HCT116 (cell line): ENCODE measurements around the gene PRELID1. TPM values are rescaled to one million over a fixed set of nuclear protein-coding genes. Genes with fewer than 3 reads are reported as not detected.

Experiments
- ATAC-seq: fragments of 200-7000 bp; cut with Tn5 transposase; 2 replicates; pipeline ENCODE4 v1.9.1; 2020; ENCODE audit warnings: mild to moderate bottlenecking, moderate library complexity
- BruUV-seq: library from RNA; stranded (reverse); fragments of 400-500 nt; replicated peaks from 2 replicates; lab custom pipeline; 2021; lab: Mats Ljungman, UMichigan
- CTCF ChIA-PET: fragments of 300-600 bp; sonication (Branson Sonifier 250); formaldehyde crosslinking; loops from one replicate; lab custom pipeline; 2021; ENCODE audit warnings: antibody characterized with exemption; lab: Charles Lee
- POLR2A ChIA-PET: fragments of 300-600, 350-600 bp; sonication (Branson Sonifier 250); formaldehyde crosslinking; loops from one replicate; lab custom pipeline; 2021; ENCODE audit warnings: antibody characterized with exemption; lab: Charles Lee
- RAD21 ChIA-PET, 2 experiments: fragments of 300-600 bp; sonication (Branson Sonifier 250); formaldehyde crosslinking; loops; one replicate each; lab custom pipeline; 2023; ENCODE audit warnings: low total read pairs in 2 of 2; ENCODE audit not compliant: uncharacterized antibody in 2 of 2, unreplicated experiment in 2 of 2, low non-redundant PET in 1 of 2; lab: Charles Lee
- DNase-seq: peaks from one replicate; pipeline ENCODE4 v3.0.0-alpha.2; 2010; ENCODE audit warnings: low read depth, low spot score
- H2AFZ ChIP-seq: fragments of 200-600 bp; shearing (Covaris generic), sonication (generic); 2 replicates; pipeline ENCODE4 v1.6.1; 2017; ENCODE audit warnings: low read depth, mixed run types, mixed read lengths, antibody characterized with exemption, low read length; ENCODE audit not compliant: poor library complexity, severe bottlenecking
- H3K27ac ChIP-seq: 2 replicates; pipeline ENCODE4 v1.5.1; 2012; ENCODE audit warnings: low read depth, low read length
- H3K27me3 ChIP-seq: fragments of 200-600 bp; sonication (generic); 2 replicates; pipeline ENCODE4 v1.6.1; 2016; ENCODE audit warnings: mixed run types, low read length, mixed read lengths; ENCODE audit not compliant: insufficient read depth
- H3K36me3 ChIP-seq, 2 experiments: fragments of 200-500 bp in 1 of 2; fragments of 200-600 bp in 1 of 2; sonication (Bioruptor generic) in 1 of 2; sonication (generic) in 1 of 2; 2 replicates each; pipeline versions ENCODE4 v1.5.1 to v1.6.1; 2014 to 2016; ENCODE audit warnings: low read length in 2 of 2, inconsistent platforms in 1 of 2, mixed read lengths in 1 of 2, mixed run types in 1 of 2; ENCODE audit not compliant: insufficient read depth in 2 of 2, control insufficient read depth in 1 of 2
- H3K4me1 ChIP-seq, 2 experiments: fragments of 200-600 bp in 1 of 2; sonication (generic) in 1 of 2; 2 replicates each; pipeline versions ENCODE4 v1.5.1 to v1.6.1; 2012 to 2017; ENCODE audit warnings: low read length in 2 of 2, inconsistent platforms in 1 of 2, mild to moderate bottlenecking in 1 of 2, mixed read lengths in 1 of 2, mixed run types in 1 of 2, moderate library complexity in 1 of 2; ENCODE audit not compliant: insufficient read depth in 2 of 2, control insufficient read depth in 1 of 2
- H3K4me2 ChIP-seq: fragments of 200-600 bp; sonication (generic); 2 replicates; pipeline ENCODE4 v1.6.1; 2017; ENCODE audit warnings: mixed run types, low read length, mixed read lengths
- H3K4me3 ChIP-seq, 2 experiments: fragments of 200-600 bp in 1 of 2; sonication (generic) in 1 of 2; replicated peaks in 1 of 2; 2 replicates each; pipeline ENCODE4 v1.5.1; 2011 to 2016; ENCODE audit warnings: low read length in 2 of 2, control low read depth in 1 of 2, low read depth in 1 of 2, mild to moderate bottlenecking in 1 of 2, mixed read lengths in 1 of 2, mixed run types in 1 of 2
- H3K79me2 ChIP-seq: fragments of 200-600 bp; sonication (generic); 2 replicates; pipeline ENCODE4 v1.6.1; 2017; ENCODE audit warnings: mild to moderate bottlenecking, mixed run types, low read length, moderate library complexity, mixed read lengths; ENCODE audit not compliant: insufficient read depth
- H3K9ac ChIP-seq: fragments of 200-600 bp; sonication (generic); 2 replicates; pipeline ENCODE4 v1.6.1; 2016; ENCODE audit warnings: low read length, mixed read lengths
- H3K9me2 ChIP-seq: fragments of 200-600 bp; sonication (generic), shearing (Covaris generic); 2 replicates; pipeline ENCODE4 v1.6.1; 2017; ENCODE audit warnings: mixed run types, mild to moderate bottlenecking, moderate library complexity; ENCODE audit not compliant: insufficient read depth
- H3K9me3 ChIP-seq, 2 experiments: fragments of 200-500 bp in 1 of 2; fragments of 200-600 bp in 1 of 2; sonication (Bioruptor generic) in 1 of 2; sonication (generic) in 1 of 2; 2 replicates each; pipeline ENCODE4 v1.6.1; 2014 to 2017; ENCODE audit warnings: low read length in 2 of 2, mixed read lengths in 2 of 2, inconsistent platforms in 1 of 2, low read depth in 1 of 2, mild to moderate bottlenecking in 1 of 2, mixed run types in 1 of 2, moderate library complexity in 1 of 2; ENCODE audit not compliant: control insufficient read depth in 1 of 2, insufficient read depth in 1 of 2
- H4K20me1 ChIP-seq: fragments of 200-600 bp; sonication (generic), shearing (Covaris generic); 2 replicates; pipeline ENCODE4 v1.6.1; 2017; ENCODE audit warnings: mixed run types, mild to moderate bottlenecking, moderate library complexity; ENCODE audit not compliant: insufficient read depth
- CEBPB ChIP-seq: IDR thresholded peaks from 2 replicates; pipeline ENCODE4 v1.6.1; 2012; ENCODE audit warnings: low read depth
- POLR2A ChIP-seq: IDR thresholded peaks from 2 replicates; pipeline ENCODE4 v1.7.0; 2011; ENCODE audit warnings: borderline replicate concordance; ENCODE audit not compliant: insufficient read depth, insufficient read length; ENCODE audit errors: extremely low read depth
- REST ChIP-seq: IDR thresholded peaks from 2 replicates; pipeline ENCODE4 v1.6.1; 2012; ENCODE audit warnings: low read depth
- SIN3A ChIP-seq: IDR thresholded peaks from 2 replicates; pipeline ENCODE4 v1.6.1; 2012; ENCODE audit warnings: low read depth
- SP1 ChIP-seq: IDR thresholded peaks from 2 replicates; pipeline ENCODE4 v1.6.1; 2012; ENCODE audit warnings: low read depth
- YY1 ChIP-seq: IDR thresholded peaks from 2 replicates; pipeline ENCODE4 v1.6.1; 2011; ENCODE audit warnings: low read length, low read depth, moderate library complexity, mild to moderate bottlenecking; ENCODE audit not compliant: insufficient replicate concordance; ENCODE audit errors: extremely low read depth
- ZFX ChIP-seq: fragments of 450-650 bp; IDR thresholded peaks from 2 replicates; pipeline ENCODE4 v1.6.1; 2017
- ZNF274 ChIP-seq: fragments of 200-500 bp; sonication (Bioruptor generic); IDR thresholded peaks from 2 replicates; pipeline ENCODE4 v1.6.1; 2014; ENCODE audit warnings: mild to moderate bottlenecking, low read depth, low read length, inconsistent platforms
- intact Hi-C: fragments of 100-400 bp; cut with micrococcal nuclease; formaldehyde crosslinking; loops from 2 replicates; pipeline ENCODE4 v1.10.0; 2022
- total RNA-seq: library from RNA; stranded (reverse); gene quantifications from one replicate; pipeline ENCODE4 v1.2.1, GENCODE V29; 2021; ENCODE audit not compliant: unreplicated experiment

The PRELID1 gene
- total RNA-seq, 1 experiment from 2014 or later, result 223 TPM

- Histone ChIP-seq H3K9me3 (no peaks in the 10 kb centered on the region), H3K79me2 (peaks cover 28% of the 10 kb centered on the region), H3K9ac (no peak overlapping the region), H3K9me2 (no peaks in the 10 kb centered on the region)
- RAD21 ChIA-PET, result interaction anchor here in 1 of 2 experiments (0.6 kb wide), 1 partner anchor 148 kb away, joined by 3 read pairs; no protein-coding TSS in a partner anchor
- CTCF ChIA-PET, result interaction anchor here (0.7 kb wide), 1 partner anchor 184 kb away, joined by 3 read pairs; no protein-coding TSS in a partner anchor
- intact Hi-C loops, result loop anchor here (10.0 kb wide), 1 partner anchor 653 kb away; no protein-coding TSS in a partner anchor
- TF ChIP-seq YY1 (no peak), ZFX (no peak), POLR2A (no peak), SIN3A (no peak), SP1 (no peak), ZNF274 (no peak), CEBPB (no peak), REST (no peak)
- TF ChIP-seq, all 23 proteins: peak for 0
- DNase-seq (no peak), ATAC-seq (no peak)
- no peak overlapping the region for H3K27ac ChIP-seq
- H3K4me3 ChIP-seq, result no peak overlapping the region
- BruUV-seq, result no TSS peak
- H3K4me2 ChIP-seq, result no peak overlapping the region
- no peaks in the 10 kb centered on the region for H3K27me3 ChIP-seq
- peaks cover 8% of the 10 kb centered on the region; the same call in 1 of the 2 replicates for H4K20me1 ChIP-seq
- H3K36me3 ChIP-seq, result peaks cover 8 to 14% of the 10 kb centered on the region in 2 experiments; a peak in 2 of 4 replicates
- H2AFZ ChIP-seq, result no peak overlapping the region
- H3K4me1 ChIP-seq, result peaks cover 19 to 56% of the 10 kb centered on the region in 2 experiments
- POLR2A ChIA-PET, result interaction anchor here (1.0 kb wide), 1 partner anchor 150 kb away, joined by 3 read pairs; no protein-coding TSS in a partner anchor
These were observed 4.2 kb downstream of the PRELID1 start for GRCh38 chr5:177307544-177308363.
